Mammary epithelial cell (primary cell): ENCODE data around the gene PTPDC1.

ENCODE experiments used
- EZH2 ChIP-seq: IDR thresholded peaks from 2 replicates; pipeline ENCODE4 v1.6.1; 2012; ENCODE audit warnings: low read length, inconsistent platforms, borderline replicate concordance
- TF ChIP-seq, protein P1 (sequence below), 2 donors: IDR thresholded peaks in 1 of 2; conservative IDR thresholded peaks in 1 of 2; 2 replicates each; pipeline ENCODE4 v1.5.1; 2011 to 2012; ENCODE audit warnings: inconsistent platforms in 2 of 2, low read length in 2 of 2, mild to moderate bottlenecking in 2 of 2, control low read depth in 1 of 2, low read depth in 1 of 2; ENCODE audit not compliant: insufficient read depth in 1 of 2; ENCODE audit errors: extremely low read depth in 1 of 2

DNA sequence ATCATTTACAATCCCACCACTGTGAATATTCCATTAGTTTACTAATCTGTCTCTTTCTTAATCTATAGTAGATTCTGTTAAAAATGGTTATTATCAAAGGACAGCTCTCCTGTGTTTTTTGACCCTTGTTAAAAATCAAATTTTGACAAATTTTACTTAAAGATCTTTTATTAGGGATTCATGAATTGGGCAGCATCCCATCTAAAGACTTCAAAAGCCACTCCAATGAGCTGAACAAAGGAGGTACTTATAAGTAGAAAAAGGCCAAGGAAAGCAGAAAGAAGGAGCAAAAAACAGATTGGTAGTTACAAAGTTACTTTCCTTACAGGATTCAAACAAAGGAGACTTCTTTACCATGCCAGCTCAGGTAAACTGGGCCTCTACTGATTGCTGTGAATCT is 44.5 kb upstream of the PTPDC1 start:
- TF ChIP-seq, protein P1, sequence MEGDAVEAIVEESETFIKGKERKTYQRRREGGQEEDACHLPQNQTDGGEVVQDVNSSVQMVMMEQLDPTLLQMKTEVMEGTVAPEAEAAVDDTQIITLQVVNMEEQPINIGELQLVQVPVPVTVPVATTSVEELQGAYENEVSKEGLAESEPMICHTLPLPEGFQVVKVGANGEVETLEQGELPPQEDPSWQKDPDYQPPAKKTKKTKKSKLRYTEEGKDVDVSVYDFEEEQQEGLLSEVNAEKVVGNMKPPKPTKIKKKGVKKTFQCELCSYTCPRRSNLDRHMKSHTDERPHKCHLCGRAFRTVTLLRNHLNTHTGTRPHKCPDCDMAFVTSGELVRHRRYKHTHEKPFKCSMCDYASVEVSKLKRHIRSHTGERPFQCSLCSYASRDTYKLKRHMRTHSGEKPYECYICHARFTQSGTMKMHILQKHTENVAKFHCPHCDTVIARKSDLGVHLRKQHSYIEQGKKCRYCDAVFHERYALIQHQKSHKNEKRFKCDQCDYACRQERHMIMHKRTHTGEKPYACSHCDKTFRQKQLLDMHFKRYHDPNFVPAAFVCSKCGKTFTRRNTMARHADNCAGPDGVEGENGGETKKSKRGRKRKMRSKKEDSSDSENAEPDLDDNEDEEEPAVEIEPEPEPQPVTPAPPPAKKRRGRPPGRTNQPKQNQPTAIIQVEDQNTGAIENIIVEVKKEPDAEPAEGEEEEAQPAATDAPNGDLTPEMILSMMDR (conservative IDR thresholded peaks at IDR 0.05 in 1 of 2, IDR thresholded peaks at IDR 0.05 in 1 of 2; ENCODE audit: extremely low read depth in 1 of 2, insufficient read depth in 1 of 2, low read depth in 1 of 2, low read length in 2 of 2), result no peak
- no peak for TF ChIP-seq EZH2
